B cell (primary cell): Measurements from ENCODE around the gene MARK4.

Experiments used
- EZH2 ChIP-seq: IDR thresholded peaks from 2 replicates; pipeline ENCODE4 v1.6.1; 2012; ENCODE audit warnings: borderline replicate concordance, low read depth, mild to moderate bottlenecking, moderate library complexity, low read length; ENCODE audit not compliant: insufficient read depth, poor library complexity, severe bottlenecking
- TF ChIP-seq, protein P1 (sequence below): fragments of 200-600 bp; IDR thresholded peaks from one replicate; pipeline ENCODE4 v1.8.0; 2022; ENCODE audit warnings: antibody characterized with exemption, mild to moderate bottlenecking

DNA sequence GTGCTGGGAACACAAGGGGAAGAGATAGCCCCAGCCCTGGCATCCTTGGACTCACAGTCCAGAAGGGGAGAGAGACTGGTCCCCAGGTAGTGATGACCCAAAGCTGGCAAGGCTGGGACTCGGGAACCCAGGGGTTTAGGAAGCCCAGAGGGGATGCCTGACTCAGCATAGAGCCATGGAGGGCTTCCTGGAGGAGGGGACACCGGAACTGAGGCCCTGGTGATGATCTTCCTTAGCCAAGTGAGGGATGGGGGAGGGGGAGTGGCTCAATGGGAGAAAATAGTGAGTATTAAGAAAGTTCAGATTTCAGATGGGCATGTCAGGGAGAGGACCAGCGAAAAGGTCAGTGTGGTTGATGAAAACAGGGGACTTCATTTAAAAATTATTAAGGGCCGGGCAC lies 32.6 kb upstream of the MARK4 start:
- TF ChIP-seq, protein P1, sequence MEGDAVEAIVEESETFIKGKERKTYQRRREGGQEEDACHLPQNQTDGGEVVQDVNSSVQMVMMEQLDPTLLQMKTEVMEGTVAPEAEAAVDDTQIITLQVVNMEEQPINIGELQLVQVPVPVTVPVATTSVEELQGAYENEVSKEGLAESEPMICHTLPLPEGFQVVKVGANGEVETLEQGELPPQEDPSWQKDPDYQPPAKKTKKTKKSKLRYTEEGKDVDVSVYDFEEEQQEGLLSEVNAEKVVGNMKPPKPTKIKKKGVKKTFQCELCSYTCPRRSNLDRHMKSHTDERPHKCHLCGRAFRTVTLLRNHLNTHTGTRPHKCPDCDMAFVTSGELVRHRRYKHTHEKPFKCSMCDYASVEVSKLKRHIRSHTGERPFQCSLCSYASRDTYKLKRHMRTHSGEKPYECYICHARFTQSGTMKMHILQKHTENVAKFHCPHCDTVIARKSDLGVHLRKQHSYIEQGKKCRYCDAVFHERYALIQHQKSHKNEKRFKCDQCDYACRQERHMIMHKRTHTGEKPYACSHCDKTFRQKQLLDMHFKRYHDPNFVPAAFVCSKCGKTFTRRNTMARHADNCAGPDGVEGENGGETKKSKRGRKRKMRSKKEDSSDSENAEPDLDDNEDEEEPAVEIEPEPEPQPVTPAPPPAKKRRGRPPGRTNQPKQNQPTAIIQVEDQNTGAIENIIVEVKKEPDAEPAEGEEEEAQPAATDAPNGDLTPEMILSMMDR: no peak
- TF ChIP-seq EZH2: no peak
